Measurements from ENCODE around the gene RRP9. TPM values are rescaled to one million over a fixed set of nuclear protein-coding genes. Genes with fewer than 3 reads are reported as not detected.

Gene RRP9
- total and polyA plus RNA-seq, 4 donors: 6.5 to 11.0 (median 7.8) TPM

DNA sequence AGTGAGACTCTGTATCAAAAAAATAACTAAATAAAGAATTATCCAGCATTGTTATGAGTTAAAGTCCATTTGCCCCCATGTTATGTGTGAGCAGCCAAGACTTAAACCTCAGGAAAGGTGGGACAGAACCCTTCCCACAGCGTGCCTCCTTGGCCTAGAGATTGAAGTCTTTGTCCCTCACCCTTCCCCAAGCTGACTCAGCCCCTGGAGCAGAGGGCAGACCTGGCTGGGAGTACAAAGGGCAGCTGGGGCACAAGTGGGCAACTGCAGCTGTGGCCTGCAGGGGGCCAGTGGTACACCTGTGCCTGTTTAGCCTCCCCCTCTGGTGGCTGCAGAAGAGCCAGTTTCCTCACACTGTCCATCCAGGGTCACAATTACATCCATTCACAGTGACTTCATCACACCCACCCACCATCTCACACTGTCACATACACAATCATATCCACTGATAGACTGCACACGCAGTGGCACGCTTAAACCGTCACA, 40.7 kb upstream of the RRP9 start:
- no peaks in the 10 kb centered on the region for H3K27me3 ChIP-seq (ENCODE audit: control insufficient read depth in 4 of 4, insufficient read depth in 4 of 4, low read length in 3 of 4)
- 3% methylated on average over 4 of the region's 4 CpGs for WGBS
- H3K27ac ChIP-seq (ENCODE audit: low read depth in 1 of 2, low read length in 2 of 2): peak overlapping the region; percentile 96 to 100
- H3K36me3 ChIP-seq (ENCODE audit: control insufficient read depth in 4 of 4, insufficient read depth in 3 of 4, low read depth in 1 of 4, low read length in 3 of 4): peaks cover 0 to 3% (median 2%) of the 10 kb centered on the region in 4 donors
- H3K4me3 ChIP-seq (ENCODE audit: low read depth in 1 of 3, low read length in 3 of 3): peak overlapping the region; percentile 62 to 89 (median 85)
- peak overlapping the region; percentile 92 to 94 for H3K9ac ChIP-seq (ENCODE audit: low read depth in 1 of 2, low read length in 2 of 2)
- no peaks in the 10 kb centered on the region for H3K9me3 ChIP-seq (ENCODE audit: control insufficient read depth in 4 of 4, low read length in 3 of 4)
- peaks cover 6 to 51% (median 26%) of the 10 kb centered on the region in 4 donors for H3K4me1 ChIP-seq (ENCODE audit: control insufficient read depth in 4 of 4, insufficient read depth in 4 of 4, low read length in 3 of 4)
- no peak for TF ChIP-seq FOXA1 (IDR thresholded peaks at IDR 0.05)
- TF ChIP-seq HNF4G (IDR thresholded peaks at IDR 0.05): peak; percentile 94
- peak; percentile 59 for TF ChIP-seq NR2F2 (IDR thresholded peaks at IDR 0.05)
- peak; percentile 84 for TF ChIP-seq JUND (IDR thresholded peaks at IDR 0.05)
- peak; percentile 32 to 66 for TF ChIP-seq RAD21 (IDR thresholded peaks at IDR 0.05)
- peak; percentile 96 for TF ChIP-seq SP1 (IDR thresholded peaks at IDR 0.05)
- peak; percentile 31 for TF ChIP-seq YY1 (IDR thresholded peaks at IDR 0.05)
- TF ChIP-seq GABPA (IDR thresholded peaks at IDR 0.05 in 1 of 2, conservative IDR thresholded peaks at IDR 0.05 in 1 of 2): peak in 1 of 2 donors; percentile 46
- TF ChIP-seq EGR1 (IDR thresholded peaks at IDR 0.05; ENCODE audit: low read depth in 2 of 2): no peak
- TF ChIP-seq MAX (IDR thresholded peaks at IDR 0.05): peak; percentile 69
- peak; percentile 86 to 87 for TF ChIP-seq RXRA (IDR thresholded peaks at IDR 0.05)
- TF ChIP-seq, protein P1, sequence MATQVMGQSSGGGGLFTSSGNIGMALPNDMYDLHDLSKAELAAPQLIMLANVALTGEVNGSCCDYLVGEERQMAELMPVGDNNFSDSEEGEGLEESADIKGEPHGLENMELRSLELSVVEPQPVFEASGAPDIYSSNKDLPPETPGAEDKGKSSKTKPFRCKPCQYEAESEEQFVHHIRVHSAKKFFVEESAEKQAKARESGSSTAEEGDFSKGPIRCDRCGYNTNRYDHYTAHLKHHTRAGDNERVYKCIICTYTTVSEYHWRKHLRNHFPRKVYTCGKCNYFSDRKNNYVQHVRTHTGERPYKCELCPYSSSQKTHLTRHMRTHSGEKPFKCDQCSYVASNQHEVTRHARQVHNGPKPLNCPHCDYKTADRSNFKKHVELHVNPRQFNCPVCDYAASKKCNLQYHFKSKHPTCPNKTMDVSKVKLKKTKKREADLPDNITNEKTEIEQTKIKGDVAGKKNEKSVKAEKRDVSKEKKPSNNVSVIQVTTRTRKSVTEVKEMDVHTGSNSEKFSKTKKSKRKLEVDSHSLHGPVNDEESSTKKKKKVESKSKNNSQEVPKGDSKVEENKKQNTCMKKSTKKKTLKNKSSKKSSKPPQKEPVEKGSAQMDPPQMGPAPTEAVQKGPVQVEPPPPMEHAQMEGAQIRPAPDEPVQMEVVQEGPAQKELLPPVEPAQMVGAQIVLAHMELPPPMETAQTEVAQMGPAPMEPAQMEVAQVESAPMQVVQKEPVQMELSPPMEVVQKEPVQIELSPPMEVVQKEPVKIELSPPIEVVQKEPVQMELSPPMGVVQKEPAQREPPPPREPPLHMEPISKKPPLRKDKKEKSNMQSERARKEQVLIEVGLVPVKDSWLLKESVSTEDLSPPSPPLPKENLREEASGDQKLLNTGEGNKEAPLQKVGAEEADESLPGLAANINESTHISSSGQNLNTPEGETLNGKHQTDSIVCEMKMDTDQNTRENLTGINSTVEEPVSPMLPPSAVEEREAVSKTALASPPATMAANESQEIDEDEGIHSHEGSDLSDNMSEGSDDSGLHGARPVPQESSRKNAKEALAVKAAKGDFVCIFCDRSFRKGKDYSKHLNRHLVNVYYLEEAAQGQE (IDR thresholded peaks at IDR 0.05): peak; percentile 56
- TF ChIP-seq ZBTB33 (IDR thresholded peaks at IDR 0.05): peak; percentile 33
- TF ChIP-seq TAF1 (conservative IDR thresholded peaks at IDR 0.05): no peak
- TF ChIP-seq ATF3 (IDR thresholded peaks at IDR 0.05): peak; percentile 21
- TF ChIP-seq FOXA2 (IDR thresholded peaks at IDR 0.05): peak; percentile 27
- peak; percentile 99 for TF ChIP-seq HNF4A (conservative IDR thresholded peaks at IDR 0.05)
- TF ChIP-seq CTCF (IDR thresholded peaks at IDR 0.05; ENCODE audit: low read depth, low read length, missing input control): peak; percentile 76
- peak; percentile 63 for DNase-seq (ENCODE audit: low spot score)
